Left ventricle myocardium inferior (tissue), 1 donor: Measurements from ENCODE around the gene DNM3. TPM values are rescaled to one million over a fixed set of nuclear protein-coding genes. Genes with fewer than 3 reads are reported as not detected.
A peak's percentile ranks its signal among the peaks of the same experiment; 100 is the strongest.

ENCODE experiments used
- DNase-seq: peaks from one replicate; pipeline ENCODE4 v3.0.0-alpha.2; 2020
- H3K27ac ChIP-seq: fragments of 200-600 bp; replicated peaks from 2 replicates; pipeline ENCODE4 v1.8.0; 2021
- H3K27me3 ChIP-seq: fragments of 200-600 bp; 2 replicates; pipeline ENCODE4 v1.8.0; 2021; ENCODE audit warnings: low read depth
- H3K36me3 ChIP-seq: fragments of 200-600 bp; 2 replicates; pipeline ENCODE4 v1.8.0; 2021
- H3K4me1 ChIP-seq: fragments of 200-600 bp; 2 replicates; pipeline ENCODE4 v1.8.0; 2021
- H3K4me3 ChIP-seq: fragments of 200-600 bp; 2 replicates; pipeline ENCODE4 v1.8.0; 2021; ENCODE audit warnings: mild to moderate bottlenecking, moderate library complexity
- H3K9me3 ChIP-seq: fragments of 200-600 bp; replicated peaks from 2 replicates; pipeline ENCODE4 v1.8.0; 2021
- CTCF ChIP-seq: fragments of 200-600 bp; IDR thresholded peaks from 2 replicates; pipeline ENCODE4 v1.8.0; 2021; ENCODE audit warnings: antibody characterized with exemption, mild to moderate bottlenecking, borderline replicate concordance
- intact Hi-C: fragments of 100-400 bp; cut with micrococcal nuclease; formaldehyde crosslinking; loops from one replicate; pipeline ENCODE4 v1.11.0; 2022
- total RNA-seq: library from RNA; stranded (reverse); fragmentation: NEBNext Ultra II Directional; extraction: Animal tissue kit (Norgen Biotek cat#: 25700); gene quantifications from one replicate; pipeline ENCODE4 v1.2.1, GENCODE V29; 2021
- donor health status: DM: no; HTN: yes; CAD: no; lungs with severe emphysema.

The DNM3 gene
- total RNA-seq, 1 donor from 2014 or later: 1.2 TPM

GRCh38 chr1:171834821-171835220 lies 6.5 kb upstream of the DNM3 start:
- Histone ChIP-seq H3K27me3 (no peaks in the 10 kb centered on the region), H3K9me3 (no peaks in the 10 kb centered on the region), H3K36me3 (no peaks in the 10 kb centered on the region), H3K27ac (no peak overlapping the region), H3K4me1 (no peaks in the 10 kb centered on the region), H3K4me3 (no peak overlapping the region)
- intact Hi-C loops: no loop called here
- TF ChIP-seq CTCF: no peak
- DNase-seq: no peak

GRCh38 chr1:171835891-171836290 lies 5.4 kb upstream of the DNM3 start:
- no peak overlapping the region for H3K27ac ChIP-seq
- no peak for TF ChIP-seq CTCF

GRCh38 chr1:171841931-171842761 lies 848 bp downstream of the DNM3 start:
- Histone ChIP-seq H3K4me1 (peaks cover 16% of the 10 kb centered on the region), H3K36me3 (no peaks in the 10 kb centered on the region), H3K9me3 (no peaks in the 10 kb centered on the region), H3K27me3 (peaks cover 18% of the 10 kb centered on the region), H3K4me3 (peak overlapping the region; percentile 86), H3K27ac (peak overlapping the region; percentile 75)
- no peak for DNase-seq
- intact Hi-C loops: no loop called here
- no peak for TF ChIP-seq CTCF

More at GRCh38 chr1:171835891-171836290, 5.4 kb upstream of the DNM3 start:
- no peak overlapping the region for H3K4me3 ChIP-seq
- H3K9me3 ChIP-seq: no peaks in the 10 kb centered on the region
- no peak for DNase-seq
- no peaks in the 10 kb centered on the region for H3K4me1 ChIP-seq
- intact Hi-C loops: no loop called here
- no peaks in the 10 kb centered on the region for H3K27me3 ChIP-seq
- no peaks in the 10 kb centered on the region for H3K36me3 ChIP-seq

- no peak for DNase-seq
- intact Hi-C loops: no loop called here
- TF ChIP-seq CTCF: no peak
- H3K4me3 ChIP-seq: no peak overlapping the region
- H3K27me3 ChIP-seq: peaks cover 18% of the 10 kb centered on the region
- peaks cover 16% of the 10 kb centered on the region for H3K4me1 ChIP-seq
- no peak overlapping the region for H3K27ac ChIP-seq
- no peaks in the 10 kb centered on the region for H3K36me3 ChIP-seq
- no peaks in the 10 kb centered on the region for H3K9me3 ChIP-seq
These were observed 3.1 kb downstream of the DNM3 start for GRCh38 chr1:171844381-171844780.

- no peaks in the 10 kb centered on the region for H3K36me3 ChIP-seq
- no peak for DNase-seq
- H3K27ac ChIP-seq: no peak overlapping the region
- H3K9me3 ChIP-seq: no peaks in the 10 kb centered on the region
- intact Hi-C loops: no loop called here
- no peak for TF ChIP-seq CTCF
- H3K27me3 ChIP-seq: peaks cover 18% of the 10 kb centered on the region
- peaks cover 16% of the 10 kb centered on the region for H3K4me1 ChIP-seq
- H3K4me3 ChIP-seq: no peak overlapping the region
These were observed 4.7 kb downstream of the DNM3 start for GRCh38 chr1:171845998-171846397.
